MCF 10A (cell line): ENCODE results near the gene NSUN4. TPM values are rescaled to one million over a fixed set of nuclear protein-coding genes. Genes with fewer than 3 reads are reported as not detected.

Source experiments
- BruUV-seq: library from RNA; stranded (reverse); fragments of 400-500 nt; replicated peaks from 2 replicates; lab custom pipeline; 2021; lab: Mats Ljungman, UMichigan
- CTCF ChIA-PET: fragments of 300-600 bp; sonication (Branson Sonifier 250); formaldehyde crosslinking; extraction: SDS; loops from one replicate; lab custom pipeline; 2021; ENCODE audit warnings: antibody characterized with exemption, inconsistent platforms; lab: Yijun Ruan, JAX
- POLR2A ChIA-PET: fragments of 300-600, 350-650 bp; sonication (Branson Sonifier 250); formaldehyde crosslinking; extraction: SDS; loops from one replicate; lab custom pipeline; 2020; ENCODE audit warnings: antibody characterized with exemption, inconsistent platforms; lab: Yijun Ruan, JAX
- DNase-seq: peaks from one replicate; pipeline ENCODE4 v3.0.0-alpha.2; 2018; ENCODE audit not compliant: unreplicated experiment
- H3K27ac Mint-ChIP-seq: one replicate; pipeline ENCODE4 v1.8.0; 2022; ENCODE audit warnings: mild to moderate bottlenecking, low read depth, mixed read lengths; ENCODE audit not compliant: unreplicated experiment
- H3K27me3 Mint-ChIP-seq: one replicate; pipeline ENCODE4 v1.8.0; 2022; ENCODE audit warnings: mixed read lengths; ENCODE audit not compliant: insufficient read depth, unreplicated experiment
- H3K36me3 Mint-ChIP-seq: one replicate; pipeline ENCODE4 v1.8.0; 2022; ENCODE audit warnings: mild to moderate bottlenecking, moderate library complexity, mixed read lengths; ENCODE audit not compliant: insufficient read depth, unreplicated experiment
- H3K4me1 Mint-ChIP-seq: one replicate; pipeline ENCODE4 v1.8.0; 2022; ENCODE audit warnings: mixed read lengths; ENCODE audit not compliant: insufficient read depth, unreplicated experiment
- H3K4me3 Mint-ChIP-seq: one replicate; pipeline ENCODE4 v1.8.0; 2022; ENCODE audit warnings: mild to moderate bottlenecking, moderate library complexity, mixed read lengths; ENCODE audit not compliant: unreplicated experiment
- H3K9me3 Mint-ChIP-seq: one replicate; pipeline ENCODE4 v1.8.0; 2022; ENCODE audit warnings: mixed read lengths; ENCODE audit not compliant: unreplicated experiment
- CTCF ChIP-seq: fragments of 200-600 bp; IDR thresholded peaks from one replicate; pipeline ENCODE4 v1.8.0; 2022; ENCODE audit warnings: antibody characterized with exemption, mild to moderate bottlenecking; ENCODE audit not compliant: unreplicated experiment
- intact Hi-C: fragments of 100-400 bp; cut with micrococcal nuclease; formaldehyde crosslinking; loops from 2 replicates; pipeline ENCODE4 v1.14.1; 2022
- total RNA-seq: library from RNA; stranded (reverse); gene quantifications from 2 replicates; pipeline ENCODE4 v1.2.3, GENCODE V29; 2022

Gene NSUN4
- total RNA-seq, 1 experiment from 2014 or later = 28.4 TPM

GRCh38 chr1:46342677-46343350, 2.2 kb downstream of the NSUN4 start:
- TF ChIP-seq CTCF = no peak
- no TSS peak for BruUV-seq
- peak overlapping the region; percentile 99 for H3K27ac Mint-ChIP-seq
- H3K36me3 Mint-ChIP-seq = peaks cover 60% of the 10 kb centered on the region
- H3K27me3 Mint-ChIP-seq = no peaks in the 10 kb centered on the region
- H3K4me1 Mint-ChIP-seq = peaks cover 26% of the 10 kb centered on the region
- POLR2A ChIA-PET = interaction anchor here (0.6 to 5.5 kb wide), 2 partner anchors 15 to 39 kb away, joined by 3 to 119 read pairs; partner anchors contain the start of genes LRRC41 and UQCRH
- DNase-seq = no peak
- peak overlapping the region; percentile 96 for H3K4me3 Mint-ChIP-seq
- no peaks in the 10 kb centered on the region for H3K9me3 Mint-ChIP-seq
- intact Hi-C loops = no loop called here
- CTCF ChIA-PET = interaction anchor here (0.6 to 1.0 kb wide), 5 partner anchors 10 to 206 kb away, joined by 3 to 5 read pairs (median 3); no protein-coding TSS in a partner anchor

GRCh38 chr1:46343351-46343695, 2.7 kb downstream of the NSUN4 start:
- no peak for DNase-seq
- Mint-ChIP-seq H3K4me1 (peaks cover 26% of the 10 kb centered on the region), H3K4me3 (no peak overlapping the region), H3K36me3 (peaks cover 65% of the 10 kb centered on the region), H3K9me3 (no peaks in the 10 kb centered on the region), H3K27ac (peak overlapping the region; percentile 99), H3K27me3 (no peaks in the 10 kb centered on the region)
- POLR2A ChIA-PET = no interaction called here
- TF ChIP-seq CTCF = no peak
- CTCF ChIA-PET = interaction anchor here (0.8 to 1.0 kb wide), 2 partner anchors 99 to 162 kb away, joined by 3 read pairs; no protein-coding TSS in a partner anchor
- intact Hi-C loops = no loop called here
- no TSS peak for BruUV-seq

- H3K4me1 Mint-ChIP-seq = peaks cover 23% of the 10 kb centered on the region
- intact Hi-C loops = no loop called here
- H3K27ac Mint-ChIP-seq = peak overlapping the region; percentile 99
- no peaks in the 10 kb centered on the region for H3K9me3 Mint-ChIP-seq
- TF ChIP-seq CTCF = no peak
- no peak for DNase-seq
- CTCF ChIA-PET = interaction anchor here (0.6 to 1.4 kb wide), 3 partner anchors 9 to 163 kb away, joined by 3 to 4 read pairs (median 4); no protein-coding TSS in a partner anchor
- no peak overlapping the region for H3K4me3 Mint-ChIP-seq
- POLR2A ChIA-PET = interaction anchor here (1.0 kb wide), 1 partner anchor 10 kb away, joined by 4 read pairs; no protein-coding TSS in a partner anchor
- BruUV-seq = no TSS peak
- peaks cover 68% of the 10 kb centered on the region for H3K36me3 Mint-ChIP-seq
- no peaks in the 10 kb centered on the region for H3K27me3 Mint-ChIP-seq
Measured at GRCh38 chr1:46343705-46344104, 3.1 kb downstream of the NSUN4 start.

DNA sequence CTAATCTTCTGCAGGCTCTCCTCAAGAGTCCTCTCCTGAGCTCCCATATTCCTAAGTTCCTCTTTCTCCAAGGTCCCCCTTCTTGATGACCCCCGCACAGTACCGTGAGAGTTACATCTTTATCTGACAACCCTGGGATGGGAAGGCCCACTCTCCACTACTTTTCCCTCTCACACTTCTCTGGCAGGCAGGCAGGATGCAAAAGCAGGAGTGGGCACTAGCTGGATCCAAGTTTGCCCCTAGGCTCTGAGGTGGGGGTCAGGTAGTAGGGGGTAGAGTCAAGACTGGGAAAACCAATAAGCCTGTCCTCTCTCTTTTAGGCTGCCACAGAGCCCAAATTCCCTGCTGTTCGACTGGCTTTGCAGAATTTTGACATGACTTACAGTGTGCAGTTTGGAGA, 3.9 kb downstream of the NSUN4 start:
- H3K4me1 Mint-ChIP-seq = peaks cover 20% of the 10 kb centered on the region
- H3K4me3 Mint-ChIP-seq = no peak overlapping the region
- no peak overlapping the region for H3K27ac Mint-ChIP-seq
- intact Hi-C loops = no loop called here
- no peak for TF ChIP-seq CTCF
- CTCF ChIA-PET = interaction anchor here (0.7 to 1.4 kb wide), 4 partner anchors 10 to 164 kb away, joined by 3 to 4 read pairs (median 3); no protein-coding TSS in a partner anchor
- POLR2A ChIA-PET = interaction anchor here (0.7 to 1.4 kb wide), 3 partner anchors 11 to 41 kb away, joined by 3 to 5 read pairs (median 4); partner anchors contain the start of genes LRRC41 and UQCRH
- no peaks in the 10 kb centered on the region for H3K9me3 Mint-ChIP-seq
- peaks cover 76% of the 10 kb centered on the region for H3K36me3 Mint-ChIP-seq
- DNase-seq = no peak
- no peaks in the 10 kb centered on the region for H3K27me3 Mint-ChIP-seq
- BruUV-seq = no TSS peak
